AG10803 (cell line): ENCODE measurements around the gene PLCL1.

ENCODE experiments used
- DNase-seq: peaks from one replicate; pipeline ENCODE4 v3.0.0; 2010; ENCODE audit warnings: low read depth
- H3K4me3 ChIP-seq: 2 replicates; pipeline ENCODE4 v1.5.1; 2011; ENCODE audit warnings: mild to moderate bottlenecking, low read length, control low read depth
- CTCF ChIP-seq: conservative IDR thresholded peaks from 2 replicates; pipeline ENCODE4 v1.5.1; 2011; ENCODE audit warnings: mild to moderate bottlenecking, low read length, control low read depth, inconsistent platforms

Gene PLCL1

DNA sequence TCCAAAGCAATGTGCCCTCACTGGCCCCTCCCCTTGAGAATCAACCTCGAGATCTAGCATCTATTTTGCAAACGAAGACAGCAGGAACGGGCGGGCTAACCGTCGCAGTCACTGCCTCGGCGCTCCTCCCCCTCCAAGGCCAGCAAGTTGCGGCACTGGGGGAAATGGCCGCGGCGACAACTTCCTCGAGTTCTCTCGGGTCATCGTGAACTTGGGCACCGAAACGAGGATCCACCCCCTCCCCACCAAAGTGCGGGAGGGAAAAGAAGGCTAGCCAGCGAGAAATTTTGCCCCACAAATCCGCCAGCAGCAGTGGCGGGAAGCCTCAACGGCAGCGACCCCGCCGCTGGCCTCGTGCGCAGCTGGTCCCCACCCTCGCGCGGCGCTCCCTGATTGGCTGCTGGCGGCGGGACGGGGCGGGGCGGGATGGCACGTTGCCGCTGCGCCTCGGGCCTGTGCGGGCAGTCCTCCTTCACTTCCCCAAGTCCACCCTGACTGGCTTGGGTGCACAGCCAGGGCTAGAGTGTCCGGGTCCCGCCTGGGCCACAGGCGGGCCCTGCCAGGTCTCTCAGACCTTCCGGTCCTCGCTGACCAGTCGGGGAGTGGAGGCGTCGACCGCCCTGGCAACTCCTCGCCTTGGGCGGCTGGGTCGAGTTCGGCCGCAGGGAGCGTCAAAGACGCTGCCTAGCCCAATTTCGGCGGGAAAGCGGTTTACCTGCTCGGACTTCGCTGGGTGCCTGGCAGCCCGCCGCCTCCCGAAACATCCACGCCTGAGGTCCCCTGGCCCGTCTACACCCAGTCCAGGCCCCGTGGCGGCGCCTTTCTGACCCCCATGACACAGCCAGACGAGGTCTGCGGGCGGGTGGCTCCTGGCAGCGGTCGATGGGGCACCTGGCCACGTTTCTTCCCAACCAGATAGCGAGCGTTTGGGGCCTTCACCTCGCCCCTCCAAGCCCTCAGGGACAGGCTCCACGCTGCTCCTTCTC, 19.1 kb upstream of the PLCL1 start, which contains the start of gene BOLL:
BOLL (minus strand) TSS at position 364 of the 986 bp plus-strand sequence. CDS start 3,469 bp downstream, outside the sequence.
- no peak for DNase-seq
- peak within 1 kb of the TSS; percentile 38; the same call in 1 of the 2 replicates for H3K4me3 ChIP-seq
- no peak for TF ChIP-seq CTCF

- DNase-seq: no peak
- TF ChIP-seq CTCF: peak; percentile 55
- peak overlapping the region; percentile 38 for H3K4me3 ChIP-seq
Measured at GRCh38 chr2:197786010-197786877, 18.1 kb upstream of the PLCL1 start.

DNA sequence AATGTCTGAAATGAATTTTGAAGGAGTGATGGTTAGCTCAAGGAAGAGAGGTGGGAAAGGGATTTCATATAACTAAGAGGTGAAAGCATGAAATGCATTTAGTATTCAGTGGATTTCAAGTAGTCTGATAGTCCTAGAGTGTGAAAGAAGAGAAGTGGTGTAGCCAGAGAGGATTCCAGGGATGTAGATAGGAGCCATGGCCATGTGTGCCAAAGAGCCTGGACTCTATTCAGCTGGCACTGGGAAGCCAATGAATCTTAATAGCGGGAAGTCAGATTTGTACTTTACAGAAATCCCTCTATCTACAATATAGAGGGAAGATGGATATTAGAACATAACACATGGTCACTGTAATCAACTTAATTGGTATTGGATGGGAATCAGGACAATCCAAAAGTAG, 10.9 kb upstream of the PLCL1 start:
- H3K4me3 ChIP-seq: no peak overlapping the region
- TF ChIP-seq CTCF: no peak
- DNase-seq: no peak

DNA sequence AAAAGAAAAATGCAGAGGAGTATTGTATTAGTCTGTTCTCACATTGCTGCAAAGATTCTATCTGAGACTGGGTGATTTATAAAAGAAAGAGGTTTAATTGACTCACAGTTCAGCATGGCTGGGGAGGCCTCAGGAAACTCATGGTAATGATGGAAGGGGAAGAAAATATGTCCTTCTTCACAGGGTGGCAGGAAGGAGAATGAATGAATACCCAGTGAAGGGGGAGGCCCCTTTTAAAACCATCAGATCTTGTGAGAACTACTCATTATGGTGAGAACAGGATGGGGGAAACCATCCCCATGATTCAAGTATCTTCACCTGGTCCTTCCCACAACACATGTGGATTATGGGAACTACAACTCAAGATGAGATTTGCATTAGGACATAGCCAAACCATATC, 9.1 kb upstream of the PLCL1 start:
- no peak for DNase-seq
- no peak overlapping the region for H3K4me3 ChIP-seq
- no peak for TF ChIP-seq CTCF

DNA sequence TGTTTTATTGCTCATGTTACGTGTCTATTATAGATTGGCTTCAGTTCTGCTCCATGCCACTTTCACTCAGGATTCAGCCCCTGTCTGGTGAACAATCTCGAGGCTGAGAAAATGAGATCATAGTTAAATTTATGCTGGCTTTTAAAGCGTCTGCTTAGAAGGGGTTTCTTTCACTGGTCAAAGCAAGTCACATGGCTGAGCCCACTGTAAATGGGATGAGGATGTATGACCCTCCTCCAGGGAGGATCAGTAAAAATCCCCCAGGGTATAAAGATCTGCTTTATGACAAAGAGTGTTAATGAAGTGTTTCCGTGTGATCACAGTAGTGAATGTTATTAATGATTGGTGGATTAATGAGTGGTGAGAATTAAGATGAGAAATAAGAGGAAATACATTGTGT, 6.2 kb upstream of the PLCL1 start:
- no peak for DNase-seq
- H3K4me3 ChIP-seq: no peak overlapping the region
- TF ChIP-seq CTCF: no peak

GRCh38 chr2:197799068-197799467, 5.3 kb upstream of the PLCL1 start:
- TF ChIP-seq CTCF: no peak
- no peak overlapping the region for H3K4me3 ChIP-seq
- DNase-seq: no peak
